Measurements from ENCODE around the gene DEPDC5. TPM values are rescaled to one million over a fixed set of nuclear protein-coding genes. Genes with fewer than 3 reads are reported as not detected.
"Not testable (repeated sequence)": the region's sequence is repeated elsewhere in the genome, so short reads cannot be mapped to it uniquely, and the experiment has no call there.

The DEPDC5 gene
- total and polyA plus RNA-seq, 2 experiments from 2014 or later: 6.3 to 7.6 TPM

GRCh38 chr22:31814942-31815341, 61.1 kb downstream of the DEPDC5 start:
- H3K4me1 ChIP-seq (ENCODE audit: insufficient read depth): peaks cover 9% of the 10 kb centered on the region
- no peak overlapping the region for H3K4me2 ChIP-seq (ENCODE audit: unreplicated experiment)
- no peaks in the 10 kb centered on the region for H3K27me3 ChIP-seq (replicated peaks; ENCODE audit: insufficient read depth)
- no peaks in the 10 kb centered on the region for H3K9me2 ChIP-seq (ENCODE audit: insufficient read depth)
- H3K27ac ChIP-seq: no peak overlapping the region
- H3K79me2 ChIP-seq (ENCODE audit: insufficient read depth): no peaks in the 10 kb centered on the region
- H3F3A ChIP-seq (ENCODE audit: insufficient read depth): peaks cover 11% of the 10 kb centered on the region
- TF ChIP-seq EZH2 (IDR thresholded peaks at IDR 0.05; ENCODE audit: insufficient read depth, poor library complexity, severe bottlenecking): no peak
- no peak for TF ChIP-seq EZH2phosphoT487 (IDR thresholded peaks at IDR 0.05; ENCODE audit: insufficient read depth, low read depth)
- H3K9ac ChIP-seq: no peak overlapping the region
- in situ Hi-C loops (cut with MboI): no loop called here
- H3K4me3 ChIP-seq: no peak overlapping the region
- H3K9me3 ChIP-seq (ENCODE audit: low read depth): no peaks in the 10 kb centered on the region
- no peak for DNase-seq
- H3K36me3 ChIP-seq (ENCODE audit: low read depth): peaks cover 31% of the 10 kb centered on the region; the same call in 1 of the 2 replicates
- no peak overlapping the region for H2AFZ ChIP-seq
- no peaks in the 10 kb centered on the region; the same call in 1 of the 2 replicates for H4K20me1 ChIP-seq (ENCODE audit: insufficient read depth)
- WGBS, 2 experiments (ENCODE audit: low coverage in 1 of 2, low lambda C conversion rate in 2 of 2, missing lambda C conversion rate in 2 of 2): 89 to 90% methylated on average over 7 of the region's 7 CpGs

GRCh38 chr22:31815383-31815814, 61.6 kb downstream of the DEPDC5 start:
- peaks cover 28% of the 10 kb centered on the region; the same call in 1 of the 2 replicates for H3K36me3 ChIP-seq (ENCODE audit: low read depth)
- H3K4me1 ChIP-seq (ENCODE audit: insufficient read depth); in situ Hi-C loops (cut with MboI); H3K9me2 ChIP-seq (ENCODE audit: insufficient read depth); H3K4me3 ChIP-seq; H3K79me2 ChIP-seq (ENCODE audit: insufficient read depth); H3K27me3 ChIP-seq (replicated peaks; ENCODE audit: insufficient read depth); H4K20me1 ChIP-seq (ENCODE audit: insufficient read depth); H3K27ac ChIP-seq; DNase-seq; H3K9ac ChIP-seq; H3K4me2 ChIP-seq (ENCODE audit: unreplicated experiment); H3K9me3 ChIP-seq (ENCODE audit: low read depth); H2AFZ ChIP-seq: not testable (repeated sequence)
- H3F3A ChIP-seq (ENCODE audit: insufficient read depth): peaks cover 11% of the 10 kb centered on the region
- 95 to 98% methylated on average over 4 of the region's 4 CpGs for WGBS, 2 experiments (ENCODE audit: low coverage in 1 of 2, low lambda C conversion rate in 2 of 2, missing lambda C conversion rate in 2 of 2)

GRCh38 chr22:31816750-31817149, 62.9 kb downstream of the DEPDC5 start:
- Histone ChIP-seq H3K27me3 (replicated peaks; ENCODE audit: insufficient read depth) (no peaks in the 10 kb centered on the region), H3K27ac (no peak overlapping the region), H3K36me3 (ENCODE audit: low read depth) (peaks cover 26% of the 10 kb centered on the region; the same call in 1 of the 2 replicates), H3K9me3 (ENCODE audit: low read depth) (no peaks in the 10 kb centered on the region), H3K9ac (no peak overlapping the region), H3F3A (ENCODE audit: insufficient read depth) (peaks cover 11% of the 10 kb centered on the region), H2AFZ (no peak overlapping the region), H4K20me1 (ENCODE audit: insufficient read depth) (no peaks in the 10 kb centered on the region; the same call in 1 of the 2 replicates), H3K79me2 (ENCODE audit: insufficient read depth) (no peaks in the 10 kb centered on the region), H3K4me2 (ENCODE audit: unreplicated experiment) (no peak overlapping the region), H3K4me3 (no peak overlapping the region), H3K9me2 (ENCODE audit: insufficient read depth) (no peaks in the 10 kb centered on the region), H3K4me1 (ENCODE audit: insufficient read depth) (peaks cover 9% of the 10 kb centered on the region)
- WGBS, 2 experiments (ENCODE audit: low coverage in 1 of 2, low lambda C conversion rate in 2 of 2, missing lambda C conversion rate in 2 of 2): 96 to 99% methylated on average over 4 of the region's 4 CpGs
- no peak for DNase-seq
- in situ Hi-C loops (cut with MboI): no loop called here
- TF ChIP-seq EZH2phosphoT487 (IDR thresholded peaks at IDR 0.05; ENCODE audit: insufficient read depth, low read depth): no peak
- TF ChIP-seq EZH2 (IDR thresholded peaks at IDR 0.05; ENCODE audit: insufficient read depth, poor library complexity, severe bottlenecking): no peak

- no peaks in the 10 kb centered on the region for H3K27me3 ChIP-seq (replicated peaks; ENCODE audit: insufficient read depth)
- no peak overlapping the region for H3K27ac ChIP-seq
- DNase-seq: peak; percentile 67
- peaks cover 11% of the 10 kb centered on the region for H3F3A ChIP-seq (ENCODE audit: insufficient read depth)
- H2AFZ ChIP-seq: no peak overlapping the region
- peaks cover 9% of the 10 kb centered on the region for H3K4me1 ChIP-seq (ENCODE audit: insufficient read depth)
- no peak overlapping the region for H3K4me3 ChIP-seq
- H3K79me2 ChIP-seq (ENCODE audit: insufficient read depth): no peaks in the 10 kb centered on the region
- H3K9me2 ChIP-seq (ENCODE audit: insufficient read depth): no peaks in the 10 kb centered on the region
- in situ Hi-C loops (cut with MboI): no loop called here
- WGBS, 2 experiments (ENCODE audit: low coverage in 1 of 2, low lambda C conversion rate in 2 of 2, missing lambda C conversion rate in 2 of 2): 64 to 68% methylated on average over 10 of the region's 10 CpGs
- no peak for TF ChIP-seq EZH2phosphoT487 (IDR thresholded peaks at IDR 0.05; ENCODE audit: insufficient read depth, low read depth)
- TF ChIP-seq EZH2 (IDR thresholded peaks at IDR 0.05; ENCODE audit: insufficient read depth, poor library complexity, severe bottlenecking): no peak
- H3K4me2 ChIP-seq (ENCODE audit: unreplicated experiment): no peak overlapping the region
- H4K20me1 ChIP-seq (ENCODE audit: insufficient read depth): no peaks in the 10 kb centered on the region; the same call in 1 of the 2 replicates
- no peak overlapping the region for H3K9ac ChIP-seq
- H3K36me3 ChIP-seq (ENCODE audit: low read depth): peaks cover 24% of the 10 kb centered on the region; the same call in 1 of the 2 replicates
- H3K9me3 ChIP-seq (ENCODE audit: low read depth): no peaks in the 10 kb centered on the region
These were observed 64.9 kb downstream of the DEPDC5 start for GRCh38 chr22:31818481-31819392.

Measured in GM23248 (cell line).